ENCODE results near the gene FGF19.

Gene FGF19

GRCh38 chr11:69651834-69652620, 51.8 kb downstream of the FGF19 start:
- no peaks in the 10 kb centered on the region for H3K27me3 ChIP-seq (ENCODE audit: insufficient read depth, poor library complexity, severe bottlenecking)
- DNase-seq (ENCODE audit: low read depth in 1 of 2, low spot score in 1 of 2) = no peak
- TF ChIP-seq SPI1 (IDR thresholded peaks at IDR 0.05; ENCODE audit: borderline replicate concordance, low read depth) = no peak
- TF ChIP-seq POLR2AphosphoS5 (IDR thresholded peaks at IDR 0.05; ENCODE audit: low read depth) = no peak
- no peak for TF ChIP-seq REST (IDR thresholded peaks at IDR 0.05; ENCODE audit: insufficient replicate concordance, low read depth)
- TF ChIP-seq CTCF (IDR thresholded peaks at IDR 0.05; ENCODE audit: insufficient read depth, low read length) = no peak

GRCh38 chr11:69650832-69651344, 52.9 kb downstream of the FGF19 start:
- Histone ChIP-seq H3K27me3 (ENCODE audit: insufficient read depth, poor library complexity, severe bottlenecking) (no peaks in the 10 kb centered on the region), H3K27ac (replicated peaks) (no peak overlapping the region), H3K4me3 (replicated peaks; ENCODE audit: insufficient read depth, low read length) (no peak overlapping the region)
- no peak for DNase-seq (ENCODE audit: low read depth in 1 of 2, low spot score in 1 of 2)
- TF ChIP-seq REST (IDR thresholded peaks at IDR 0.05; ENCODE audit: insufficient replicate concordance, low read depth) (no peak), CTCF (IDR thresholded peaks at IDR 0.05; ENCODE audit: insufficient read depth, low read length) (no peak), POLR2AphosphoS5 (IDR thresholded peaks at IDR 0.05; ENCODE audit: low read depth) (no peak), GABPA (IDR thresholded peaks at IDR 0.05; ENCODE audit: low read depth) (no peak), SPI1 (IDR thresholded peaks at IDR 0.05; ENCODE audit: borderline replicate concordance, low read depth) (no peak)

More at GRCh38 chr11:69651834-69652620, 51.8 kb downstream of the FGF19 start:
- Histone ChIP-seq H3K4me3 (replicated peaks; ENCODE audit: insufficient read depth, low read length) (no peak overlapping the region), H3K27ac (replicated peaks) (no peak overlapping the region)

- DNase-seq (ENCODE audit: low read depth in 1 of 2, low spot score in 1 of 2) = no peak
- TF ChIP-seq SPI1 (IDR thresholded peaks at IDR 0.05; ENCODE audit: borderline replicate concordance, low read depth) = no peak
- no peak for TF ChIP-seq CTCF (IDR thresholded peaks at IDR 0.05; ENCODE audit: insufficient read depth, low read length)
- TF ChIP-seq GABPA (IDR thresholded peaks at IDR 0.05; ENCODE audit: low read depth) = no peak
- no peak for TF ChIP-seq POLR2AphosphoS5 (IDR thresholded peaks at IDR 0.05; ENCODE audit: low read depth)
- no peak for TF ChIP-seq REST (IDR thresholded peaks at IDR 0.05; ENCODE audit: insufficient replicate concordance, low read depth)
- H3K27ac ChIP-seq (replicated peaks) = no peak overlapping the region
- no peak overlapping the region for H3K4me3 ChIP-seq (replicated peaks; ENCODE audit: insufficient read depth, low read length)
- no peaks in the 10 kb centered on the region for H3K27me3 ChIP-seq (ENCODE audit: insufficient read depth, poor library complexity, severe bottlenecking)
Observed at GRCh38 chr11:69650081-69650831, 53.6 kb downstream of the FGF19 start.
